T-helper 22 cell (primary cell): ENCODE results near the gene SEC14L2.
"Not testable (repeated sequence)": the region's sequence is repeated elsewhere in the genome, so short reads cannot be mapped to it uniquely, and the experiment has no call there.

ENCODE experiments used
- DNase-seq: peaks from one replicate; pipeline ENCODE4 v3.0.0-alpha.2; 2020; ENCODE audit warnings: low read depth

SEC14L2 gene

GRCh38 chr22:30455075-30455840 lies 58.4 kb downstream of the SEC14L2 start:
- DNase-seq, result no peak

- no peak for DNase-seq
These were observed 61.2 kb downstream of the SEC14L2 start for GRCh38 chr22:30457981-30458380.

GRCh38 chr22:30459181-30460052 lies 62.6 kb downstream of the SEC14L2 start:
- DNase-seq, result no peak

- no peak for DNase-seq
These were observed 63.3 kb downstream of the SEC14L2 start for GRCh38 chr22:30460147-30460546.

DNA sequence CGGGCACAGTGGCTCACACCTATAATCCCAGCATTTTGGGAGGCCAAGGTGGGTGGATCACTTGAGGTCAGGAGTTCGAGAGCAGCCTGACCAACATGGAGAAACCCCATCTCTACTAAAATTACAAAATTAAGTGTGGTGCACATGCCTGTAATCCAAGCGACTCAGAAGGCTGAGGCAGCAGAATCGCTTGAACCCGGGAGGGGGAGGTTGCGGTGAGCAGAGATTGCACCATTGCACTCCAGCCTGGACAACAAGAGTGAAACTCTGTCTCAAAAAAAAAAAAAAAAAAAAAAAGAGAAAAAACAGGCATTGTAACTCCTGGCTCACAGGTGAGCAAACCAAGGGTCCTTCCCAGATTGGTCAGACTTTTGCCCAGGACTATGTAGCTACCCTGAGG lies 63.7 kb downstream of the SEC14L2 start:
- DNase-seq, result not testable (repeated sequence)

- no peak for DNase-seq
These were observed 72.3 kb downstream of the SEC14L2 start for GRCh38 chr22:30469165-30469564.

DNA sequence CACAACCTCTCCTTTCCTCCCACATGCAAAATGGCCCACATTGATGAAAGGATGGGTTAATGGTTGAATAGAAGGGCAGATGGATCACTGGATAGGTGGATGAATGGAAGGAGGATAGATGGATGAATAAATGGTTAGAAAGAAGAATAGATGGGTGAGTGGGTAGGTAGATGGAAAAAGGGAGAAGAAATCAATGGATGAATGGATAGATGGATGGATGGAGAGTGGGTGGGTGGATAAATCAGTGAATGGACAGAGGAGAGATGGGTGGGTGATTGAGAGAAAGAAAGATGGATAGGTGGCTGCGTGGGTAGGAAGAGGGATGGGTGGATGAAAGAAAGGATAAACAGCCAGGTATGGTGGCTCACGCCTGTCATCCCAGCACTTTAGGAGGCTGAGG lies 73.8 kb downstream of the SEC14L2 start:
- DNase-seq, result no peak

DNA sequence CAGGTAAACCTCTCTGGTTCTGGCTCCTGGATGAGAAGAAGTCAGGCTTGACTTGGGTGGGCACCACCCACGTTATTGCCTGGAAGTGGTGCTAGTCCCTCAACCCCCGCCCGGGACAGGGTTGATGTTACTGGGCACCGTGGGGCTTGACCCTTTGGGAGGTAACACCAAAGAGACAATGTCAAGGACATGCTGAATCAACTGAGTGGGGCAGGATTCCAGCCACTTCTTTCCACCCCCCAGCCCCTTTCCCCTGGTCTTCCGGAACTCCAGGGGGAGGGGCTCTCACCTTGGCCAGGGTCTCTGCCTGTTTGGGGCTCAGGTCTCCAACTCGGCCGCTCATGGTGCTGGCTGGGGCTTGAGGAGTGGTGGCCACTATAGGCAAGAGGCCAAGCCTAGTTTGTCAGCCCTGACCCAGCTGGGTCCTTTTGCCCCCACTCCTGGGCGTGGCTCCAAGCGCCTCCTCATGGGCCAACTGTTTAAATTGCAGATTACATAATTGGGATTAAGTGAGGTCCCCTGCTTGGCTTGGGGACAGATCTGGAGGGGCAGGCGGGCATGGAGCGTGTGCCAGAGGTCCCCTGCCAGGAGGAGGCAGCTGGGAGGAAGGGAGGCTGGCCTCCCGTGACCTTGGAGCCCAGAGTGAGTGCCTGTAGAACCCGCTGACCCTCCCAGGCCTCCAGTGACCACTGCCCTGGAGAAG lies 74.9 kb downstream of the SEC14L2 start, which contains the start of gene SEC14L3:
Gene SEC14L3 (minus strand): TSS at position 402 of the 703 bp plus-strand sequence. CDS start 59 bp downstream, at position 343.
- no peak for DNase-seq

DNA sequence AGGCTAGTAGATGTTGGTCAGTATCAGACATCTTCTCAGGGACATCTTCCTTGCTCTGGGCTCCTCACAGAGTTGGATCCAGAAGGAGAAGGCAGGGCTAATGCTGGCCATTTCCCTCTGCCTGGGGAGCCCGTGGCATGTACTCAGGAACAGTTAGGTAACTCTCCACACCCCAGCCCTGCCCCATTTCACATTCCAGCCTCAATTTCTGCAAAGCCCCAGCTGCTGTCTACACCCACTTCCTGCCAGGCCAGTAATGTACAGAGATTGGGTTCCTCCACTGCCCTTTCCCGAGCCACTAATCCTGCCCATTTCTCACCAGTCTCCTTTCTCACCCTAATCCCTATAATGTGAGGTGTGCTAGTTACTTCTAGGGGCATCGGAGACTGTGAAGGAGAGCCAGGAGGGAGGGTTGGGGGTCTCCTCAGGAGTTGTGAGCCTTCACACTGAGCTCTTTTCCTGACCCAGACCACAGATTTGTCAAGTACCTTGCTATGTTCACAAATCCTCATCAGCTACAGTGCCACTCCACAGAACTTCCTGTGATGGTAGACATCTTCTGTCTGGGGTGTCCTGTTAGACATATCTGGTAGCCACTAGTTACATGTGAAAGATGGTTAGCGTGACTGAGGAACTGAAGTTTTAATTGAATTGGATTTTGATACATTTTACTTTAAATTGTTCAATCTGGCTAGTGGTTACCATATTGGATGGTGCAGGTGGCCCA lies 76.3 kb downstream of the SEC14L2 start:
- no peak for DNase-seq

DNA sequence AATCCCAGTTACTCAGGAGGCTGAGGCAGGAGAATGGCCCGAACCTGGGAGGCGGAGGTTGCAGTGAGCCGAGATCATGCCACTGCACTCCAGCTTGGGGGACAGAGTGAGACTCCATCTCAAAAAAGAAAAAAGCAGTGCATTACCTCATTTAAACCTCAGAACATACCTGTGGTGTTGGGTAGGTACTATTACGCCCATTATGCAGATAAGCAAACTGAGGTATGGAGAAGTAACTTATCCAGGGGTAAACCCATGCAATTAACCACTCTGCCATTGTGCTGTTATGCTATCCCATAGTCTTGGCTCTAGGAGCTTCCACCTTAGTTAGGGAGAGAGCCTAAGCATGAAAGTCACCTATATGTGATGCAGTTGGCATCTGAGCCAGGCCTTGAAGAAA lies 77.3 kb downstream of the SEC14L2 start:
- DNase-seq, result no peak
